ENCODE results near the gene CDC25B. TPM values are rescaled to one million over a fixed set of nuclear protein-coding genes. Genes with fewer than 3 reads are reported as not detected.

Gene CDC25B
- total RNA-seq: 29.4 to 33.9 TPM (median 29.6 TPM) in 3 replicates

DNA sequence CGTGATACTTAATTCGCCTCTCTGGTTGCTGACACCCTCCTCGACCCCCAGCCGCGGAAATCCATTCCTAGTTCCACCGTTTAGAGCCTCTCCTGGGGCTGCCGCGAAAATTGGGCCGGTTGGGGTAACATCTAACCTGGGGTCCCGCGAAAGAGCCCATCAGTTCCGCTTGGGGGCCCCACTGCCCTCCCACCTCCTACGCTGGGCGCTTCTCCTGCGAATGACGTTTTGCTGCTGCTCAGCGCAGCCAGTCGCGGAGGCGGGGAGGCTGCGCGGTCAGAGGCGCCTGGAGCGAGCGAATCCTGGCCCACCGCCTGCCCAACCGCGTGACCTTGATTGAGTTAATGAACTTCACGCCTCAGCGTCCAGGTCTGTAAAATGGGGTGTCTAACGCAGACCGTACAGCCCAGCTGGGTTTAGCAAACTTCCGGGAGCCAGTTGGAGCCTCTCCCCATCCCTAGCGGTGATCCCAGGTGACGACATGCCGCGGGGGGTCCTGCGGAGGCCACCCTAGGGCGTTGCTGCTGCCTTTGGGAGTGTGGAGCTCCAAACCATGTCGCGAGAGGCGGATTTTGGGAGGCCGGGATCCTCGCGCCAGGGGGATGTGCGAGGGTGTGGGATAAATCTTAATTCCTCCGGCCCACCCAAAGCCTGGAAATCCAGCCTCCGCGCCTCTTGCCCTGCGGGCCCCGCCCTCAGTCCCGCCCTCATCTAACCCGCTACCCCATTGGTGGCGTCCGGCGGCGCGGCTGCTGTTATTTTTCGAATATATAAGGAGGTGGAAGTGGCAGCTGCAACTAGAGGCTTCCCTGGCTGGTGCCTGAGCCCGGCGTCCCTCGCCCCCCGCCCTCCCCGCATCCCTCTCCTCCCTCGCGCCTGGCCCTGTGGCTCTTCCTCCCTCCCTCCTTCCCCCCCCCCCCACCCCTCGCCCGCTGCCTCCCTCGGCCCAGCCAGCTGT is at the start of gene CDC25B:
Gene CDC25B (plus strand): TSS at position 800 of the 958 bp plus-strand sequence. CDS start 222 bp downstream, outside the sequence.
- Mint-ChIP-seq H3K4me1 (peaks cover 44% of the 10 kb centered on the region), H3K27me3 (ENCODE audit: low read depth) (no peaks in the 10 kb centered on the region)

GRCh38 chr20:3747471-3747870 is 48.6 kb upstream of the CDC25B start:
- H3K9me3 Mint-ChIP-seq: no peaks in the 10 kb centered on the region
- H3K27me3 Mint-ChIP-seq (ENCODE audit: low read depth): peaks cover 83% of the 10 kb centered on the region
- no peak for DNase-seq (ENCODE audit: low spot score in 2 of 2, unreplicated experiment in 2 of 2)
- TF ChIP-seq, protein P1, sequence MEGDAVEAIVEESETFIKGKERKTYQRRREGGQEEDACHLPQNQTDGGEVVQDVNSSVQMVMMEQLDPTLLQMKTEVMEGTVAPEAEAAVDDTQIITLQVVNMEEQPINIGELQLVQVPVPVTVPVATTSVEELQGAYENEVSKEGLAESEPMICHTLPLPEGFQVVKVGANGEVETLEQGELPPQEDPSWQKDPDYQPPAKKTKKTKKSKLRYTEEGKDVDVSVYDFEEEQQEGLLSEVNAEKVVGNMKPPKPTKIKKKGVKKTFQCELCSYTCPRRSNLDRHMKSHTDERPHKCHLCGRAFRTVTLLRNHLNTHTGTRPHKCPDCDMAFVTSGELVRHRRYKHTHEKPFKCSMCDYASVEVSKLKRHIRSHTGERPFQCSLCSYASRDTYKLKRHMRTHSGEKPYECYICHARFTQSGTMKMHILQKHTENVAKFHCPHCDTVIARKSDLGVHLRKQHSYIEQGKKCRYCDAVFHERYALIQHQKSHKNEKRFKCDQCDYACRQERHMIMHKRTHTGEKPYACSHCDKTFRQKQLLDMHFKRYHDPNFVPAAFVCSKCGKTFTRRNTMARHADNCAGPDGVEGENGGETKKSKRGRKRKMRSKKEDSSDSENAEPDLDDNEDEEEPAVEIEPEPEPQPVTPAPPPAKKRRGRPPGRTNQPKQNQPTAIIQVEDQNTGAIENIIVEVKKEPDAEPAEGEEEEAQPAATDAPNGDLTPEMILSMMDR (IDR thresholded peaks at IDR 0.05; ENCODE audit: unreplicated experiment): no peak
- no peak overlapping the region for H3K4me3 Mint-ChIP-seq
- H3K27ac Mint-ChIP-seq: no peak overlapping the region
- H3K36me3 Mint-ChIP-seq: peaks cover 9% of the 10 kb centered on the region
- H3K4me1 Mint-ChIP-seq: peaks cover 4% of the 10 kb centered on the region

More for the DNA sequence above, at the start of gene CDC25B:
- H3K36me3 Mint-ChIP-seq: peaks cover 3% of the 10 kb centered on the region
- TF ChIP-seq, protein P1 (IDR thresholded peaks at IDR 0.05; ENCODE audit: unreplicated experiment): peak; percentile 48
- peak; percentile 74 to 86 for DNase-seq (ENCODE audit: low spot score in 2 of 2, unreplicated experiment in 2 of 2)
- H3K27ac Mint-ChIP-seq: peak within 1 kb of the TSS; percentile 66
- peak within 1 kb of the TSS; percentile 82 for H3K4me3 Mint-ChIP-seq
- H3K9me3 Mint-ChIP-seq: no peaks in the 10 kb centered on the region

DNA sequence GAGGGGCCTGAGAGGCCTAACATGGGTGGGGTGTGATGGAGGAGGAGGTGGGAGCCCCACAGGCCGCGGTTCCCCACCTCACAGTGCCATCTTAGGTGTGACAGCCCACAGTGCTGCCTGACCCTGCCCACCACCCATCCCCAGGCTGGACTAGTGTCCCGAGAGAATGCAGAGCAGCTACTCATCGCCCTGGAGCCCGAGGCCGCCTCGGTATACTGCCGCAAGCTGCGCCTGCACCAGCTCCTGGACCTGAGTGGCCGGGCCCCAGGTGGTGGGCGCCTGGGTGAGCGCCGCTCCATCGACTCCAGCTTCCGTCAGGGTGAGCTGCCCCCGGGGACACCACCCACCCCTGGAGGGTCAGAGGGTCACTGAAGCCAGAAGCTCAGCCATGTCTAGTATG is 48.0 kb upstream of the CDC25B start:
- DNase-seq (ENCODE audit: low spot score in 2 of 2, unreplicated experiment in 2 of 2): no peak
- H3K9me3 Mint-ChIP-seq: no peaks in the 10 kb centered on the region
- H3K27me3 Mint-ChIP-seq (ENCODE audit: low read depth): peaks cover 89% of the 10 kb centered on the region
- TF ChIP-seq, protein P1 (IDR thresholded peaks at IDR 0.05; ENCODE audit: unreplicated experiment): no peak
- peaks cover 9% of the 10 kb centered on the region for H3K36me3 Mint-ChIP-seq
- no peak overlapping the region for H3K27ac Mint-ChIP-seq
- peaks cover 4% of the 10 kb centered on the region for H3K4me1 Mint-ChIP-seq
- H3K4me3 Mint-ChIP-seq: no peak overlapping the region

DNA sequence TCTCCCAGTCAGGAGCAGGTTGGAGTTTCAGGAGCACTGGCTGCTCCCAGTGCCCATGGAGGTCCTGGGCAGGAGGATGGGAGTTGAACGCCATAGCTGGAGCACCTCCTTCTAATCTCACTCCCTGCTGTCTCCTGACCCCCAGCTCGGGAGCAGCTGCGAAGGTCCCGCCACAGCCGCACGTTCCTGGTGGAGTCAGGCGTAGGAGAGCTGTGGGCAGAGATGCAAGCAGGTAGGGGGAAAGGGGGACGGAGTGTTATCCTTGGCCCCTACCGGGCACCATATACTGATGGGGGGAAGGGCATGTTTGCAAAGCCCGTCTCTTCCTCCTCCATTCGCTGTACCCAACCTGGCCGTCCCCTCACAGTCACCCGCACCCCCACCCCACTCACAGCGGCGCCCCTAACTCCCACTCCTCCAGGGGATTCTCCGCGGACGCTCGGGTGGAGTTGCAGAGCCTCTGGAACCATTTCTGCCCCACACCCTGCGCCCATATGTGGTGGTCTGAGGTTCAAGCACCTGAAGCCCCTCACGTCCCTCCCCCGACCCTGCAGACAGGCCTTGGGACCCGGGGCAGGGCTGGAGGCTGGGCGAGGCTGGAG is 46.9 kb upstream of the CDC25B start:
- H3K4me1 Mint-ChIP-seq: peaks cover 4% of the 10 kb centered on the region
- no peak overlapping the region for H3K4me3 Mint-ChIP-seq
- no peaks in the 10 kb centered on the region for H3K9me3 Mint-ChIP-seq
- no peak overlapping the region for H3K27ac Mint-ChIP-seq
- no peak for DNase-seq (ENCODE audit: low spot score in 2 of 2, unreplicated experiment in 2 of 2)
- peaks cover 81% of the 10 kb centered on the region for H3K27me3 Mint-ChIP-seq (ENCODE audit: low read depth)
- H3K36me3 Mint-ChIP-seq: peaks cover 5% of the 10 kb centered on the region
- TF ChIP-seq, protein P1 (IDR thresholded peaks at IDR 0.05; ENCODE audit: unreplicated experiment): no peak

GRCh38 chr20:3749689-3750531 is 46.2 kb upstream of the CDC25B start:
- peaks cover 4% of the 10 kb centered on the region for H3K4me1 Mint-ChIP-seq
- peak; percentile 49 to 75 for DNase-seq (ENCODE audit: low spot score in 2 of 2, unreplicated experiment in 2 of 2)
- H3K4me3 Mint-ChIP-seq: peak overlapping the region; percentile 63
- peaks cover 74% of the 10 kb centered on the region for H3K27me3 Mint-ChIP-seq (ENCODE audit: low read depth)
- no peaks in the 10 kb centered on the region for H3K36me3 Mint-ChIP-seq
- H3K27ac Mint-ChIP-seq: no peak overlapping the region
- TF ChIP-seq, protein P1 (IDR thresholded peaks at IDR 0.05; ENCODE audit: unreplicated experiment): peak; percentile 88
- no peaks in the 10 kb centered on the region for H3K9me3 Mint-ChIP-seq

All from mesothelial cell of epicardium (in vitro differentiated cells).